CD4-positive, alpha-beta T cell treated with Interleukin-12 subunit alpha and Interleukin-12 subunit beta, for 1 hour (primary cell): Measurements from ENCODE around the gene CFAP73.
"Not testable (repeated sequence)": the region's sequence is repeated elsewhere in the genome, so short reads cannot be mapped to it uniquely, and the experiment has no call there.

ENCODE experiments used
- DNase-seq: peaks from one replicate; pipeline ENCODE4 v3.0.0-alpha.2; 2020

The CFAP73 gene

GRCh38 chr12:113120670-113121370, 28.7 kb upstream of the CFAP73 start:
- DNase-seq, result no peak

- no peak for DNase-seq
Observed at GRCh38 chr12:113127791-113128199, 21.7 kb upstream of the CFAP73 start.

GRCh38 chr12:113128802-113129663, 20.5 kb upstream of the CFAP73 start:
- no peak for DNase-seq

- no peak for DNase-seq
Observed at GRCh38 chr12:113129664-113130456, 19.7 kb upstream of the CFAP73 start.

GRCh38 chr12:113130457-113131135, 18.9 kb upstream of the CFAP73 start:
- DNase-seq, result no peak

GRCh38 chr12:113131556-113131955, 18.0 kb upstream of the CFAP73 start:
- no peak for DNase-seq

GRCh38 chr12:113133036-113133435, 16.5 kb upstream of the CFAP73 start:
- no peak for DNase-seq

- DNase-seq, result no peak
Observed at GRCh38 chr12:113133666-113134065, 15.9 kb upstream of the CFAP73 start.

GRCh38 chr12:113134071-113134470, 15.5 kb upstream of the CFAP73 start:
- no peak for DNase-seq

GRCh38 chr12:113134521-113134951, 15.0 kb upstream of the CFAP73 start:
- no peak for DNase-seq

- DNase-seq, result peak; percentile 76
Observed at GRCh38 chr12:113135178-113136127, 14.1 kb upstream of the CFAP73 start, which contains the start of gene RASAL1. RASAL1 (minus strand) TSS chr12:113135761; CDS start chr12:113135462, 299 bp downstream.

- peak; percentile 56 for DNase-seq
Observed at GRCh38 chr12:113136128-113136989, 13.2 kb upstream of the CFAP73 start.

- no peak for DNase-seq
Observed at GRCh38 chr12:113136990-113137511, 12.5 kb upstream of the CFAP73 start.

- DNase-seq, result no peak
Observed at GRCh38 chr12:113137861-113138783, 11.4 kb upstream of the CFAP73 start.

GRCh38 chr12:113138826-113139225, 10.7 kb upstream of the CFAP73 start:
- DNase-seq, result no peak

- no peak for DNase-seq
Observed at GRCh38 chr12:113140706-113141105, 8.8 kb upstream of the CFAP73 start.

- DNase-seq, result not testable (repeated sequence)
Observed at GRCh38 chr12:113141716-113142115, 7.8 kb upstream of the CFAP73 start.

GRCh38 chr12:113142173-113142885, 7.2 kb upstream of the CFAP73 start:
- DNase-seq, result no peak
